ENCODE data around the gene CHEK2. TPM values are rescaled to one million over a fixed set of nuclear protein-coding genes. Genes with fewer than 3 reads are reported as not detected.
"Not testable (repeated sequence)": the region's sequence is repeated elsewhere in the genome, so short reads cannot be mapped to it uniquely, and the experiment has no call there.

Gene CHEK2
- total RNA-seq, 2 experiments from 2014 or later: 15.4 to 17.3 TPM

DNA sequence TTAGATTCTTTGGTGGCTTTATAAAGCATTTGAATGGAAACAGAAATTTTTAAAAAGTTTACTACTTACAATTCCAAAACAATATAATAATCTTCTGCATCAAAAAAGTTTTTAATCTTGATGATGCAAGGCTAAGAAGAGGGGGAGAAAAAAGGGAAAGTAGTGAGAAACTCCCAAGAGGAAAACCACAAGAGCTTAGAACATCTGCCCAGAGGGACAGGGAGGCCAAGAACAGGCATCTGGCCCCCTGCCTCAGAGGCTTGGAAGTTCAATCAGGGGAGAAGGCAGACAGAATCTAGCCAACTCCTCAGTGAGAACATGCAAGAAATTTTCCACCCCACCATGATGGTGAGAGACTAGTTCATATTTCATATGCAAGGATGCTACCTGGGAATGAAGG, 38.2 kb downstream of the CHEK2 start:
- Mint-ChIP-seq H3K36me3 (ENCODE audit: low read depth) (peaks cover 14% of the 10 kb centered on the region), H3K4me3 (no peak overlapping the region), H3K27ac (no peak overlapping the region), H3K4me1 (ENCODE audit: low read depth) (no peaks in the 10 kb centered on the region), H3K27me3 (no peaks in the 10 kb centered on the region), H3K9me3 (no peaks in the 10 kb centered on the region)
- POLR2A ChIA-PET: no interaction called here
- DNase-seq (no peak), ATAC-seq (no peak)
- intact Hi-C loops (cut with micrococcal nuclease): no loop called here
- CTCF ChIA-PET: no interaction called here
- TF ChIP-seq, protein P1, sequence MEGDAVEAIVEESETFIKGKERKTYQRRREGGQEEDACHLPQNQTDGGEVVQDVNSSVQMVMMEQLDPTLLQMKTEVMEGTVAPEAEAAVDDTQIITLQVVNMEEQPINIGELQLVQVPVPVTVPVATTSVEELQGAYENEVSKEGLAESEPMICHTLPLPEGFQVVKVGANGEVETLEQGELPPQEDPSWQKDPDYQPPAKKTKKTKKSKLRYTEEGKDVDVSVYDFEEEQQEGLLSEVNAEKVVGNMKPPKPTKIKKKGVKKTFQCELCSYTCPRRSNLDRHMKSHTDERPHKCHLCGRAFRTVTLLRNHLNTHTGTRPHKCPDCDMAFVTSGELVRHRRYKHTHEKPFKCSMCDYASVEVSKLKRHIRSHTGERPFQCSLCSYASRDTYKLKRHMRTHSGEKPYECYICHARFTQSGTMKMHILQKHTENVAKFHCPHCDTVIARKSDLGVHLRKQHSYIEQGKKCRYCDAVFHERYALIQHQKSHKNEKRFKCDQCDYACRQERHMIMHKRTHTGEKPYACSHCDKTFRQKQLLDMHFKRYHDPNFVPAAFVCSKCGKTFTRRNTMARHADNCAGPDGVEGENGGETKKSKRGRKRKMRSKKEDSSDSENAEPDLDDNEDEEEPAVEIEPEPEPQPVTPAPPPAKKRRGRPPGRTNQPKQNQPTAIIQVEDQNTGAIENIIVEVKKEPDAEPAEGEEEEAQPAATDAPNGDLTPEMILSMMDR (IDR thresholded peaks at IDR 0.05): no peak

DNA sequence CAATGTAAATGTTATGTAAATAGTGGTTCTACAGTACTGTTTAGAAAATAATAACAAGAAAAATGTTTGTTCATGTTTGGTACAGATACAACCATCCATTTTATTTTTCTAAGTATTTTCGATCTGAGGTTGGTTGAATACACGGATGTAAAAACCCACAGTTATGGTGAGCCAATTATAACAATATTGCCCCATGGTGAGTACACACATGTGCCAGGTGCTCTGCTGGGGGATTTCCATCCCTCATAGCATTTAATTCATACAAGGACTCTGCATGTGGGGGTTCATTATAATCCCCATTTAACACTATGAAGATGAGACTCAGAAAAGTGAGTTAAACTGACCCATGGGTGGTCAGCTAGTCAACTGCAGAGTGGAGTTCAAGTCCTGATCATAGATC, 38.7 kb downstream of the CHEK2 start:
- Mint-ChIP-seq H3K4me3 (no peak overlapping the region), H3K27me3 (no peaks in the 10 kb centered on the region), H3K4me1 (ENCODE audit: low read depth) (no peaks in the 10 kb centered on the region), H3K27ac (no peak overlapping the region), H3K36me3 (ENCODE audit: low read depth) (peaks cover 16% of the 10 kb centered on the region), H3K9me3 (no peaks in the 10 kb centered on the region)
- intact Hi-C loops (cut with micrococcal nuclease): no loop called here
- TF ChIP-seq, protein P1 (IDR thresholded peaks at IDR 0.05): no peak
- ATAC-seq (no peak), DNase-seq (no peak)
- ChIA-PET CTCF (no interaction called here), POLR2A (no interaction called here)

GRCh38 chr22:28693041-28693760, 48.4 kb downstream of the CHEK2 start:
- intact Hi-C loops (cut with micrococcal nuclease); H3K4me1 Mint-ChIP-seq (ENCODE audit: low read depth); H3K27ac Mint-ChIP-seq; DNase-seq; H3K36me3 Mint-ChIP-seq (ENCODE audit: low read depth); H3K9me3 Mint-ChIP-seq; H3K27me3 Mint-ChIP-seq; H3K4me3 Mint-ChIP-seq; POLR2A ChIA-PET; ATAC-seq; CTCF ChIA-PET: not testable (repeated sequence)

- DNase-seq; H3K36me3 Mint-ChIP-seq (ENCODE audit: low read depth); intact Hi-C loops (cut with micrococcal nuclease); ATAC-seq; H3K4me3 Mint-ChIP-seq; H3K9me3 Mint-ChIP-seq; H3K4me1 Mint-ChIP-seq (ENCODE audit: low read depth); CTCF ChIA-PET; H3K27ac Mint-ChIP-seq; POLR2A ChIA-PET; H3K27me3 Mint-ChIP-seq: not testable (repeated sequence)
Measured at GRCh38 chr22:28689796-28690195, 51.8 kb downstream of the CHEK2 start.

DNA sequence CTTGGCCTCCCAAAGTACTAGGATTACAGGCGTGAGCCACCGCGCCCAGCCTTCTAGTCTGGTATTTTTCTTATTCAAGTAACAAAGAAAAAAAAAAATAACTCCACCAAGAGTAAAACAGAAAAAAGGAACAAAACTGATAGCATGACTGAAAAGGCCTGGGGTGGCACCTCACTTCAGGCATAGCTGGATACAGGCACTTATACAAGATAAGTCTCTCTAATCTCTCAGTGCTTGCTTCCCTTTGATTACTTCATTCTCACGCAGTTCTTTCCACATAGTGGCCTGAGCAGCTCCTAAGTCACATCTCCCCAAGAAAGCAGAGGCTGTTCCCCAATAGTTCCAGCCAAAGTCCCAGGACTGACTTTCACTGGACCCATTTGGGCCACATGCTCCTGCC, 58.7 kb downstream of the CHEK2 start:
- POLR2A ChIA-PET; ATAC-seq; H3K4me3 Mint-ChIP-seq; DNase-seq; CTCF ChIA-PET; H3K4me1 Mint-ChIP-seq (ENCODE audit: low read depth); intact Hi-C loops (cut with micrococcal nuclease); H3K9me3 Mint-ChIP-seq; H3K36me3 Mint-ChIP-seq (ENCODE audit: low read depth); H3K27ac Mint-ChIP-seq: not testable (repeated sequence)
- H3K27me3 Mint-ChIP-seq: peaks cover 41% of the 10 kb centered on the region

DNA sequence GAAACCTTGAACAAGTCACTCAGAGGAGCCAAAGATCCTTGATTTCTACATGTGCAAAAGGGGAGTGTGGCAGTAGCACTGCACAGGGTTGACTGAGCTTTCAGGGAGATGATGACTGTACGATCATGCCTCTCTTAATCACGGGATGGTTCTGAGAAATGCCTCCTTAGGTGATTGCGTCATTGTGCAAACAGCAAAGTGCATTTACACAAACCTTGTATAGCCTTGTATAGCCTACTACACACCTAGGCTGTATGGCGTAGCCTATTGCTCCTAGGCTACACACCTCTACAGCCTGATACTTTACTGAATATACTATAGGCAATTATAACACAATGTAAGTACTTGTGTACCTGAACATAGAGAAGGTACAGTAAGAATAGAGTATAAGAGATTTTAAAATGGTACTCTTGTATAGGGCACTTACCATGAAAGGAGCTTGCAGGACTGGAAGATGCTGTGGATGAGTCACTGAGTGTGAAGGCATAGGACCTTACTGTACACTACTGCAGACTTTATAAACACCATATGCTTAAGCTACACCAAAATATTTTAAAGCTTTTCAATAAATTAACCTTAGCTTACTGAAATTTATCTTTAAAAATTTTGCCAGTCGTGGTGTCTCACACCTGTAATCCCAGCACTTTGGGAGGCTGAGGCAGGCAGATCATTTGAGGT, 60.7 kb downstream of the CHEK2 start:
- intact Hi-C loops (cut with micrococcal nuclease); DNase-seq; H3K4me1 Mint-ChIP-seq (ENCODE audit: low read depth); H3K4me3 Mint-ChIP-seq; H3K36me3 Mint-ChIP-seq (ENCODE audit: low read depth); ATAC-seq; POLR2A ChIA-PET; H3K9me3 Mint-ChIP-seq; H3K27ac Mint-ChIP-seq: not testable (repeated sequence)
- H3K27me3 Mint-ChIP-seq: peaks cover 45% of the 10 kb centered on the region
- CTCF ChIA-PET: interaction anchor here (0.7 kb wide), 1 partner anchor 81 kb away, joined by 3 read pairs; no protein-coding TSS in a partner anchor

DNA sequence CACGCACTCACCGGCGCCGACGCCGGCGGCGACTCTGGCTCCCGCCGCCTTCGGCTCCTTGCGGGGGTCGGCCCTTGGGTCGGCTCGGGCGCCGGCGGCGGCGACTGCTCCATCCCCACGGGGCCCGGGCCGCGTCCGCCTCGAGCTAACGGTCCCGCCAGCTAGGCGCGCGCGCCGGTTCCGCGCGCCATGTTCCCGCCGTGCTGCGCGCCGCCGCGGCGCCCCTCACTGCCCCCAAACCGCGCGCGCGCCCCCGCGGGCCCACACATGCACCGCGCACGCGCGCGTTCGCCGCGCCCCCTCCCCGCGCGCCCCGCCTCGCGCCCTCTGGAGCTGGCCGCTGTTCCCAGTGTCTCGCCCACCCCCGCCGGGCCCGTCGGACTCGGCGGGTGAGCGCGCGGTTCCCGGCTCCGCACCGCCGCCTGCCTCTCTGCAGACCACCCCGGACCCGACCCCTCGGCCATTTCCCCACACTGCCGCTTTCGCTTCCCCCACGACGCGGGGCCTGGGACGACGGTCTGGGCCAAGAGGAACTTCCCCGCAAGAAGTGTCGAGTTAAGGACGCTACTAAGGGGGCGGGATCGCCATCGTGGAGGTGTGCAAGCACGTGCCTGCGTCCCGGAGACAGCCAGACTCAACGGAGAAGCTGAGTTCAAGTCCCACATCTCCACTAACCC, 61.9 kb downstream of the CHEK2 start, which contains the start of gene TTC28:
Gene TTC28, minus strand, starts transcription at position 230 of the 677 bp plus-strand sequence. Its CDS starts 117 bp downstream, at position 113.
- POLR2A ChIA-PET; intact Hi-C loops (cut with micrococcal nuclease); H3K36me3 Mint-ChIP-seq (ENCODE audit: low read depth); H3K27ac Mint-ChIP-seq; H3K9me3 Mint-ChIP-seq; ATAC-seq: not testable (repeated sequence)
- H3K4me1 Mint-ChIP-seq (ENCODE audit: low read depth): peaks cover 12% of the 10 kb centered on the region
- DNase-seq: peak; percentile 33
- H3K4me3 Mint-ChIP-seq: peak within 1 kb of the TSS; percentile 71
- H3K27me3 Mint-ChIP-seq: peaks cover 50% of the 10 kb centered on the region
- CTCF ChIA-PET: interaction anchor here (0.7 to 1.3 kb wide), 2 partner anchors 63 to 150 kb away, joined by 3 read pairs; no protein-coding TSS in a partner anchor

DNA sequence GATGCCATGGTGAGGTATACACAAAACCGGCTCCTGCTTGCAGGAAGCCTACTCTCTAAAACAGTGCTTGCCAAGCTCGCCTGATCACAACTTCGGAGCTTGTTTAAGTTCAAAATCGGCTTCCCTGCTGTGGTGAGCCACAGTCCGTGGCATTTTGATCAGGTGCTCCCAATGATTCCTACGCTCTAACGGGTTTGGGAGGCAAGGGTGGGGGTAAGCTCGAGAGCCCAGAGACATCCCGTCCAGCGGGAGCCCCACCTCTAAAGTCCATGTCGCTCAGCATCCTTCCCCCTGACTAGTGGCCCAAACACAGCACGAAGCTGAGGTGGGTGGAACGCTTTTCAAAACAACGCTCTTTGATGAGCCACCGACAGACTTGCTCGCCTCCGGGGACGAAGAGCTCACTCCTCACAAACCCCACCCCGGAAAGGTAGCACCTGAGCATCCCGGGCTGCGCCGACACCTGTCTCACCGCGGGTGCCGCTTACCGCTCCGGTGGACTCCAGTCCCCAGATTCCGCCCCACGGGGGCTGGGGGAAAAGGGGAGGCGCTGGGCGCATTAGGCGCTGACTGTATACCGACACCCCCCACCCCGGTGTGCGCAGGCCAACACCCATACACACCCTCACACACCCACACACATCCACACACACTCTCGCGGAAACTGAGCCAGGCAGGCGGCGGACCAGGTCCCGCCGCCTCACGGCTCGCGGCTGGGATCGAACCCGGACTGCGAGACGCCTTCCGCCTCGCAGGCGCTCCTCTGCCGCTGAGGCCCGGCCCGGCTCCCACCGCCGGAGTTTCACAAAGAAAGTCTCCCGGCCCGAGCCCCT, 62.6 kb downstream of the CHEK2 start:
- ATAC-seq; POLR2A ChIA-PET; H3K27ac Mint-ChIP-seq; intact Hi-C loops (cut with micrococcal nuclease); H3K9me3 Mint-ChIP-seq; H3K36me3 Mint-ChIP-seq (ENCODE audit: low read depth): not testable (repeated sequence)
- DNase-seq: peak; percentile 9
- H3K4me3 Mint-ChIP-seq: peak overlapping the region; percentile 69
- H3K4me1 Mint-ChIP-seq (ENCODE audit: low read depth): peaks cover 17% of the 10 kb centered on the region
- peaks cover 57% of the 10 kb centered on the region for H3K27me3 Mint-ChIP-seq
- CTCF ChIA-PET: interaction anchor here (1.3 kb wide), 1 partner anchor 151 kb away, joined by 3 read pairs; no protein-coding TSS in a partner anchor

GRCh38 chr22:28678170-28678569, 63.5 kb downstream of the CHEK2 start:
- Mint-ChIP-seq H3K4me1 (ENCODE audit: low read depth) (peaks cover 25% of the 10 kb centered on the region), H3K27me3 (peaks cover 60% of the 10 kb centered on the region)
- not testable (repeated sequence) for H3K27ac Mint-ChIP-seq

More at GRCh38 chr22:28678170-28678569, 63.5 kb downstream of the CHEK2 start:
- DNase-seq; intact Hi-C loops (cut with micrococcal nuclease); ATAC-seq; H3K9me3 Mint-ChIP-seq; H3K4me3 Mint-ChIP-seq; POLR2A ChIA-PET; CTCF ChIA-PET; H3K36me3 Mint-ChIP-seq (ENCODE audit: low read depth): not testable (repeated sequence)
